HTERT RPE-1 (cell line): ENCODE data around the gene YEATS4.
"Not testable (repeated sequence)": the region's sequence is repeated elsewhere in the genome, so short reads cannot be mapped to it uniquely, and the experiment has no call there.

Experiments
- in situ Hi-C: fragments of 300-500 bp; cut with MboI; formaldehyde crosslinking; loops from 4 replicates; pipeline ENCODE4 v1.14.3; 2020; ENCODE audit warnings: low sequenced_read_pairs

The YEATS4 gene

GRCh38 chr12:69359531-69360347, at the start of gene YEATS4:
Gene YEATS4 (plus strand): TSS chr12:69359743. CDS start chr12:69359973, 230 bp downstream.
- in situ Hi-C loops: no loop called here

GRCh38 chr12:69313209-69313608, 46.3 kb upstream of the YEATS4 start:
- in situ Hi-C loops: no loop called here

DNA sequence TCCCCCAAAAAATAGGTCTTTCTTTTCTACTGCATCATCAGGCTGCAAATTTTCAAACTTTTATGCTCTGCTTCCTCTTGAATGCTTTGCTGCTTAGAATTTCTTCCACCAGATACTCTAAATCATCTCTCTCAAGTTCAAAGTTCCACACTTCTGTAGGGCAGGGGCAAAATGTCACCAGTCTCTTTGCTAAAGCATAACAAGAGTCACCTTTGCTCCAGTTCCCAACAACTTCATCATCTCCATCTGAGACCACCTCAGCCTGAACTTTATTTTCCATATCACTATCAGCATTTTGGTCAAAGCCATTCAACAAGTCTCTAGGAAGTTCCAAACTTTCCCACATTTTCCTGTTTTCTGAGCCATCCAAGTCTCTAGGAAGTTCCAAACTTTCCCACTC, 42.8 kb upstream of the YEATS4 start:
- in situ Hi-C loops: not testable (repeated sequence)

DNA sequence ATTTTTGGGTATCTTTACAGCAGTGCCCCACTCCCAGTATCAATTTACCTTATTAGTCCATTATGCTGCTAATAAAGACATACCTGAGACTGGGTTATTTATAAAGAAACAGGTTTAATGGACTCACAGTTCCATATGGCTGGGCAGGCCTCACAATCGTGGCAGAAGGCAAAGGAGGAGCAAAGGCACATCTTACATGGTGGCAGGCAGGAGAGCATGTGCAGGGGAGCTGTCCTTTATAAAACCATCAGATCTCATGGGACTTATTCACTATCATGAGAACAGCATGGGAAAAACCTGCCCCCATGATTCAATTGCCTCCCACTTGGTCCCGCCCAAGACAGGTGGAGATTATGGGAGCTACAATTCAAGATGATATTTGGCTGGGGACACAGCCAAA, 42.3 kb upstream of the YEATS4 start:
- in situ Hi-C loops: not testable (repeated sequence)

DNA sequence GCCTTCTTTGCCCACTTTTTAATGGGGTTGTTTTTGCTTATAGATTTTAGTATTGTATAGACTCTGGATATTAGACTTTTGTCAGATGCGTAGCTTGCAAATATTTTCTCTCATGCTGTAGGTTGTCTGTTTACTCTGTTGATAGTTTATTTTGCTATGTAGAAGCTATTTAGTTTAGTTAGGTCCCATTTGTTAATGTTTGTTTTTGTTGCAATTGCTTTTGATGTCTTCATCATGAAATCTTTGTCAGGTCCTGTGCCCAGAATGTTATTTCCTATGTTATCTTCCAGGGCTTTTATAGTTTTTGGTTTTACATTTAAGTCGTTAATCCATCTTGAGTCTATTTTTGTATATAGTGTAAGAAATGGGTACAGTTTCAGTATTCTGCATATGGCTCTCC, 41.3 kb upstream of the YEATS4 start:
- in situ Hi-C loops: no loop called here

- in situ Hi-C loops: no loop called here
Observed at GRCh38 chr12:69321351-69321750, 38.2 kb upstream of the YEATS4 start.

- in situ Hi-C loops: no loop called here
Observed at GRCh38 chr12:69324797-69325466, 34.6 kb upstream of the YEATS4 start.

- in situ Hi-C loops: no loop called here
Observed at GRCh38 chr12:69328426-69328825, 31.1 kb upstream of the YEATS4 start.

- in situ Hi-C loops: no loop called here
Observed at GRCh38 chr12:69329669-69330428, 29.7 kb upstream of the YEATS4 start.

- in situ Hi-C loops: no loop called here
Observed at GRCh38 chr12:69330475-69331473, 28.8 kb upstream of the YEATS4 start.

DNA sequence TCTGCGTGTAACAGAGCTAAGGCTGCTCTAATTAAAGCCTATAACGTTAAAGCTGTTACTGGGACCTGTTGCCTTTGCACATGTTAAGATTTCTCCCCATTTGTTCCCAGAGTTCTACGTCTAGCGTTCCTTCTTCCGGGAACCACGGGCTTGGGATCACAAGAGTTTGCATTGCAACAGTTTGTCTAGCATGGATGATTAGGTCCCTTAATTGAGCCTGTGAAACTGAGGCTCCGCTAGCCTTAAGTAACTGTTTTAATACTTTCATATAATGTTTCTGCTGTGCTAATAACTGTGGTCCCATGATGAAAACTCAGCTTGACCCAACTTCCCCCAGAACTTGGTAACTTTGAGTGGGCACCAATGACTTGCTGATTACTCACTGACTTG, 28.0 kb upstream of the YEATS4 start:
- in situ Hi-C loops: no loop called here

GRCh38 chr12:69331909-69332684, 27.4 kb upstream of the YEATS4 start:
- in situ Hi-C loops: no loop called here

- in situ Hi-C loops: no loop called here
Observed at GRCh38 chr12:69332815-69333358, 26.7 kb upstream of the YEATS4 start.

- in situ Hi-C loops: no loop called here
Observed at GRCh38 chr12:69334158-69334557, 25.4 kb upstream of the YEATS4 start.

DNA sequence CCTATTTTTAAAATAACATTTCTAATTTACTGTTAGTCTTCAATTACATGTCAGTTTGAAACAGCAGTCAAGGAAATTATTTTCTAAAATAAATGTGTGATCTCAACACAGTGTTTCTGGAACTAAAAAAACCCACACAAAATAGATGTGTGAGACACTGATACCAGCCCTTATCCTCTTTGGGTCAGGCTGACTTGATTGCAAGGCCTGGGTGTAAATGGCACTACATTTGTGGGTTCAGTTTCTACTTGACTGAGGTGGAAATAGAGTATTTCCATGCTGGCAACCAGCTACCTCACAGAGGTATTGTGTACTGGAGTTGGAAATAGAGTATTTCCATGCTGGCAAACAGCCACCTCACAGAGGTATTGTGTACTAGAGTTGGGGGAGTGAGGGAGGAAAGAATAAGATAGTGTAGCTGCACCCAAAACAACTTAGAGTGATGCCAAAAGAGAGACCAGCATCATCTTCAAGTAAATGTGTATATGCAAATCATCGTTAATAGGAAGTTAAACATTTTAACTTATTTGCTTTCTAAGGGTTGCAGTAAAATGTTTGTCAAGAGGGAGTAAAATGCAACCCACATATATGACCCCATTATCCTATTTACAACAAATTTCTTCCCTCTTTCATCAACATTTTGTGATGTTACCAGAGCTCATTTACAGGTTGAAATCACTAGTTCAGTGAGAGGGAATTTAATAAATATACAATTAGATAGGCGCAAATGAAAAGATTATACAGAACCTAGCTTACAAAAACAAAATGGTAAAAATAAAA, 22.0 kb upstream of the YEATS4 start:
- in situ Hi-C loops: no loop called here

DNA sequence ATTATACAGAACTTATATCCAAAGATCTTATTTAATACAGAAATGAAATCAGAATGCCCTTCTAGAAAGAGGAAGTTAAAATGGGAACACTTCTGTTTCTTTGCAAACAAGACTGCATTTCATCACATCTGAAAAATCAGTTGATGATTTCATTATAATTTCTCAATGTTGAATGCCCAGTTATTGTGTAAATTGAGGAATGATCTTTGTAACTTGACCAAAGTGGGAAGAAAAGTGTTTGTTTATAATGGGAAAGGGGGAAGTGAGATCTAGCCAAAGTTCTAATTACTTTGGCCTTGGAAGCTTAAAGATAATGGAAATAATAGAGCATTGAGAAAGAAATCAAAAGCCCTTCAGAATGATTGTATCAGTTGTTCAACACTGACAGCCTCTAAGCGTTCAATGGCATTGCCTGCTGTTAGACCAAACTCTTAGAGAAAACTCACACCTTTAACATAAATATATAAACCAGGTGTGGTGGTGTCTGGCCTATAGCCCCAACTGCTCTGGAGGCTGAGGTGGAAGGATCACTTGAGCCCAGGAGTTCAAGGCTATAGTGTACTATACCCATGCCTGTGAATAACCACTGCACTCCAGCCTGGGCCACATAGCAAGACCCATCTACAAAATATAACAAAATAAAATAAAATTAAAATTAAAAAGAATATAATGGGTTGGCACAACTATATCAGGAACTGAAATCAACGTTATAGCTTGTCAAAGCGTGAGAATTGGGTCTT, 21.3 kb upstream of the YEATS4 start:
- in situ Hi-C loops: no loop called here

GRCh38 chr12:69338936-69339335, 20.6 kb upstream of the YEATS4 start:
- in situ Hi-C loops: no loop called here

DNA sequence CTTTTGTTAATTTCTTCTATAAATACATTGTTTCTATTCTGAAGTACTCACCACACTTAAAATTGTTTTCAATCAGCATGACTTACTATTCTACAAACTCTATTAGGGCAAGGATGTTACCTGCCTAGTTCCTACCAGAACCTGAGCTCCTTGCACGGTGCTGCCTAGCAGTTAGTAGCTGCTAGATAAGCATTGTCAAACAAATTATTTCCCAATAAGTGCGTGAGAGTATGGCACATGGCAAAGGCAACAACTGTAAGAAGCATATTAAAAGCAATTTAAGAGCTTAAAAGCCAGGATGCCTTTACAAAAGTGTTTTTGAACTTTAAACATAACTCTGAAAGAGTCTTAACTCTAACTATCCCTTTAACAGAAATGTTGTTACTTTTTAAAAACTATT, 19.5 kb upstream of the YEATS4 start:
- in situ Hi-C loops: no loop called here
